SH-SY5Y (cell line): Measurements from ENCODE around the gene ANKRD53.

Experiments
- GATA2 ChIP-seq: IDR thresholded peaks from 2 replicates; pipeline ENCODE4 v1.6.1; 2011; ENCODE audit warnings: mild to moderate bottlenecking, low read depth, low read length
- GATA3 ChIP-seq: IDR thresholded peaks from 2 replicates; pipeline ENCODE4 v1.6.1; 2011; ENCODE audit warnings: low read depth, mild to moderate bottlenecking, low read length, moderate library complexity

DNA sequence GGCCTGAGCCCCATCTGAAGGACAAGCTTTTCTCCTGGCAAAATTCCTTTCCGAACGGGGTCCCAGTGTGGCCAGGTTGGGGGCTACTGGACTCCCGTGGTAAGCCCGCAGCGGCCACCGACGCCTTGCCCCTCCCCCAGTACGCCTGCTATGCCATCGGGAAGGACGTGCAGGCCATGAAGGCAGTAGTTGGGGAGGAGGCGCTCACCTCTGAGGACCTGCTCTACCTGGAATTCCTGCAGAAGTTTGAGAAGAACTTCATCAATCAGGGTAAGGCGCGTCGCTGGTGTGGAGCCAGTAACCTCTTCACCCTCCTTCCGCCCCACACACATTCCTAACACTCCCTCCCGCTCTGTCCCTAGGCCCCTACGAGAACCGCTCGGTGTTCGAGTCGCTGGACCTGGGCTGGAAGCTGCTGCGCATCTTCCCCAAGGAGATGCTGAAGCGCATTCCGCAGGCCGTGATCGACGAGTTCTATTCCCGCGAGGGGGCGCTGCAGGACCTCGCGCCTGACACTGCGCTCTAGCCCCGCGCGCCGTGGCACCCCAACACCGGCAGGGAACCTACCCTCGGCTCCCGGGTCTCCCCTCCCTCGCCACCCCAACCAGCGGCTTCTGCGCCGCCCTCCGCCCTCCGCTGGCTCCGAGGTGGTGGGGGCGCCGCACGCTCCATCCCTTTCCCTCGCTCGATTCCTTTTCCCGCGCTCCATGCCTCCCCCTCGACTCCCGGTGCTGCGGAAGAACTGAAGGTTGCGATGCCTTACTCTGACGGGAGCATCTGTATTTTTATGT, 13.6 kb upstream of the ANKRD53 start:
- TF ChIP-seq GATA2 (no peak), GATA3 (no peak)
